D721Med (cell line): Measurements from ENCODE around the gene CSNK1A1.

Experiments
- DNase-seq: peaks from one replicate; pipeline ENCODE4 v3.0.0; 2011; ENCODE audit warnings: low spot score; ENCODE audit not compliant: insufficient read length
- FAIRE-seq: peaks from 2 replicates; lab custom pipeline; 2011; peaks lifted over from hg19 to GRCh38; lab: Jason Lieb, UNC
- TF ChIP-seq, protein P1 (sequence below): IDR thresholded peaks from 2 replicates; pipeline ENCODE4 v1.5.1; 2012; ENCODE audit warnings: mild to moderate bottlenecking, control low read depth; ENCODE audit not compliant: insufficient read depth; ENCODE audit errors: missing control alignments

The CSNK1A1 gene

GRCh38 chr5:149485655-149486615 is 65.3 kb downstream of the CSNK1A1 start:
- DNase-seq (no peak), FAIRE-seq (no peak)
- TF ChIP-seq, protein P1, sequence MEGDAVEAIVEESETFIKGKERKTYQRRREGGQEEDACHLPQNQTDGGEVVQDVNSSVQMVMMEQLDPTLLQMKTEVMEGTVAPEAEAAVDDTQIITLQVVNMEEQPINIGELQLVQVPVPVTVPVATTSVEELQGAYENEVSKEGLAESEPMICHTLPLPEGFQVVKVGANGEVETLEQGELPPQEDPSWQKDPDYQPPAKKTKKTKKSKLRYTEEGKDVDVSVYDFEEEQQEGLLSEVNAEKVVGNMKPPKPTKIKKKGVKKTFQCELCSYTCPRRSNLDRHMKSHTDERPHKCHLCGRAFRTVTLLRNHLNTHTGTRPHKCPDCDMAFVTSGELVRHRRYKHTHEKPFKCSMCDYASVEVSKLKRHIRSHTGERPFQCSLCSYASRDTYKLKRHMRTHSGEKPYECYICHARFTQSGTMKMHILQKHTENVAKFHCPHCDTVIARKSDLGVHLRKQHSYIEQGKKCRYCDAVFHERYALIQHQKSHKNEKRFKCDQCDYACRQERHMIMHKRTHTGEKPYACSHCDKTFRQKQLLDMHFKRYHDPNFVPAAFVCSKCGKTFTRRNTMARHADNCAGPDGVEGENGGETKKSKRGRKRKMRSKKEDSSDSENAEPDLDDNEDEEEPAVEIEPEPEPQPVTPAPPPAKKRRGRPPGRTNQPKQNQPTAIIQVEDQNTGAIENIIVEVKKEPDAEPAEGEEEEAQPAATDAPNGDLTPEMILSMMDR, result no peak

DNA sequence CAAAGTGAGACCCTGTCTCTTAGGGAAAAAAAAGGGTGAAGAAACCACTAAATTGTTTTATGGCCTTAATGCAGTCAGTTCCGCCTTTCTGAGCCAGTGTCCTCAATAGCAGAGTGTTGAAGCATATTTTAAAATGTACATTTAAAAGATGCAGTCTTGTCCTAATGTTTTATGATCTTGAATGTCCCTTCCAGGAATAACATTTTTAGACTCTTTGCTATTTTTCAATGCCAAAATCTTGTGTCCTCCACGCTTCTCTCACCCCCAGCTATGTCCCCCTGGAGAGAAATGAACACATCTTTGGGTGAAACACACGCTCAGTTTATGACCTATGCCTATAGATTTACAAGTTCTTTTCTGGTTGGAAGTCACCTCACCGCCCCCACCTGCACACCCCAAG is 69.8 kb downstream of the CSNK1A1 start:
- DNase-seq (no peak), FAIRE-seq (no peak)
- TF ChIP-seq, protein P1, result no peak

DNA sequence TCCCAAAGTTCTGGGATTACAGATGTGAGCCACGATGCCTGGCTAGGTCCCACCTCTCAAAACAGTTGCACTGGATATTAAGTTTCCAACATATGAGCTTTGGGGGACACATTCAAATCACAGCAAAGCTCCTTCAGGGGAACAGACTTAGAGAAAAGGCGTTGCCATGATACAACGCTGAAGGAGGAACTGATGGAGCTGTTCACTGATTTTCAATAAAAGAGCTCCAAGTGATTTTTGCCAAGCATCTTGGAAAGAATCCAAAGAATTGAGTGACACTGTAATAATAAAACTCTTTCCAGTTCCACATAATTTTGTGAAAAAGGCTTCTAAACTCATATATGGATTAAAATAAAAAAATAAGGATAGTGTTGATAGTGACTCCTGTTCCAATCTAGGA is 72.5 kb downstream of the CSNK1A1 start:
- TF ChIP-seq, protein P1, result no peak
- no peak for FAIRE-seq
- DNase-seq, result no peak

DNA sequence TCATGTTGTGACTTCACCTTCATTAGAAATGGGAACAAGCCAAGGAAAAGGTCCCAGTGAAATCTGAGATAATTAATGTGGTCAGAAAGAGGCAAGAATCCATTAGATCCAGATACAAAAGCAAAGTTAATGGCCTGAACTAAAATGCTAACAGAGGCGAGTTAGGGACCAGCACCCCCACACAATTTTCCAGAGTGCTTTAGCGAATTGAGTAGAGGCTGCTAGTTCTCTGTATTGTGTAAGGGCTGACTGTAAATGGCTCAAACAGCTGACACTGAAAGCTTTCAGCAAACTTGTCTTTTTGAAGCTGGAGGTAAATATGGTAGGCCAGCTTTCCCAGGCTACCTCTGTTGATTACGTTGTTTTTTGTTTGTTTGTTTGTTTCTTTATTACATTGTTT is 75.5 kb downstream of the CSNK1A1 start:
- FAIRE-seq (no peak), DNase-seq (no peak)
- TF ChIP-seq, protein P1, result no peak

DNA sequence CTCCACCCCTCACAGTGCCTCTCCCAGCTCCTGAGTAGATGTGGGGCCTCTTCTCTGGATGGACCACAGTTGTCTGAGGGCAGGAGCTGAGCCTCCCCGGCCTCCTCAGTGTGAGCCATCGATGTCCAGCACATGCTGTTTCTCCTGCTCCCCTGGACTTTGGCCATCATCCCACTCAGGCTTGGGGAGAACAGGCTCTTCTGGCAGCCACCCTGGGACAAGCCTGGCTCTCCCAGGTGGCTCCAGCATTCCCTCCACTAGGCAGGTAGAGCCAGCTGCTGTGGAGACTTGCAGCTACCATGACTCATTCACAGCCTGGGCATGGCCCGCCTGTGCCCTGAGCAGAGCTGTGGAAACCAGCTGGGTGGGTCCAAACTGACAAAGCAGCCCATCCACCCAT is 77.0 kb downstream of the CSNK1A1 start:
- FAIRE-seq, result no peak
- TF ChIP-seq, protein P1, result no peak
- no peak for DNase-seq

- no peak for DNase-seq
- TF ChIP-seq, protein P1, result no peak
- no peak for FAIRE-seq
Observed at GRCh38 chr5:149473441-149473840, 77.8 kb downstream of the CSNK1A1 start.

GRCh38 chr5:149472399-149472798 is 78.8 kb downstream of the CSNK1A1 start:
- TF ChIP-seq, protein P1, result no peak
- FAIRE-seq (no peak), DNase-seq (no peak)
